ENCODE measurements around the gene FOXC1.

FOXC1 gene

GRCh38 chr6:1601158-1602048 lies 8.3 kb upstream of the FOXC1 start:
- DNase-seq (ENCODE audit: insufficient read length, low spot score) = no peak
- FAIRE-seq = no peak
- TF ChIP-seq TAF1 (IDR thresholded peaks at IDR 0.05; ENCODE audit: low read depth, low read length) (no peak), SPI1 (IDR thresholded peaks at IDR 0.05; ENCODE audit: low read depth, low read length) (no peak), POLR2A (IDR thresholded peaks at IDR 0.05; ENCODE audit: low read depth, low read length) (no peak), PAX5 (IDR thresholded peaks at IDR 0.05; ENCODE audit: insufficient read depth, low read length, severe bottlenecking) (no peak)

- DNase-seq (ENCODE audit: insufficient read length, low spot score) (no peak), FAIRE-seq (no peak)
- TF ChIP-seq POLR2A (IDR thresholded peaks at IDR 0.05; ENCODE audit: low read depth, low read length) = no peak
- TF ChIP-seq POU2F2 (IDR thresholded peaks at IDR 0.05; ENCODE audit: low read depth, low read length) = no peak
- TF ChIP-seq TAF1 (IDR thresholded peaks at IDR 0.05; ENCODE audit: low read depth, low read length) = no peak
- TF ChIP-seq PAX5 (IDR thresholded peaks at IDR 0.05; ENCODE audit: insufficient read depth, low read length, severe bottlenecking) = no peak
- TF ChIP-seq POLR2AphosphoS5 (IDR thresholded peaks at IDR 0.05; ENCODE audit: low read depth, low read length) = no peak
These were observed 7.5 kb upstream of the FOXC1 start for GRCh38 chr6:1602049-1602713.

- FAIRE-seq (no peak), DNase-seq (ENCODE audit: insufficient read length, low spot score) (no peak)
- TF ChIP-seq POLR2AphosphoS5 (IDR thresholded peaks at IDR 0.05; ENCODE audit: low read depth, low read length) (no peak), POLR2A (IDR thresholded peaks at IDR 0.05; ENCODE audit: low read depth, low read length) (no peak), POU2F2 (IDR thresholded peaks at IDR 0.05; ENCODE audit: low read depth, low read length) (no peak), SPI1 (IDR thresholded peaks at IDR 0.05; ENCODE audit: low read depth, low read length) (no peak), PAX5 (IDR thresholded peaks at IDR 0.05; ENCODE audit: insufficient read depth, low read length, severe bottlenecking) (no peak), TAF1 (IDR thresholded peaks at IDR 0.05; ENCODE audit: low read depth, low read length) (no peak)
These were observed 6.0 kb upstream of the FOXC1 start for GRCh38 chr6:1603708-1604107.

GRCh38 chr6:1604158-1605003 lies 5.3 kb upstream of the FOXC1 start:
- FAIRE-seq (peak; percentile 75), DNase-seq (ENCODE audit: insufficient read length, low spot score) (peak; percentile 86)
- TF ChIP-seq POLR2A (IDR thresholded peaks at IDR 0.05; ENCODE audit: low read depth, low read length) = no peak
- no peak for TF ChIP-seq TAF1 (IDR thresholded peaks at IDR 0.05; ENCODE audit: low read depth, low read length)
- no peak for TF ChIP-seq POU2F2 (IDR thresholded peaks at IDR 0.05; ENCODE audit: low read depth, low read length)

- DNase-seq (ENCODE audit: insufficient read length, low spot score) (no peak), FAIRE-seq (no peak)
- TF ChIP-seq POLR2A (IDR thresholded peaks at IDR 0.05; ENCODE audit: low read depth, low read length) = no peak
- TF ChIP-seq POLR2AphosphoS5 (IDR thresholded peaks at IDR 0.05; ENCODE audit: low read depth, low read length) = no peak
- TF ChIP-seq PAX5 (IDR thresholded peaks at IDR 0.05; ENCODE audit: insufficient read depth, low read length, severe bottlenecking) = no peak
- no peak for TF ChIP-seq SPI1 (IDR thresholded peaks at IDR 0.05; ENCODE audit: low read depth, low read length)
- no peak for TF ChIP-seq POU2F2 (IDR thresholded peaks at IDR 0.05; ENCODE audit: low read depth, low read length)
- no peak for TF ChIP-seq TAF1 (IDR thresholded peaks at IDR 0.05; ENCODE audit: low read depth, low read length)
These were observed 4.5 kb upstream of the FOXC1 start for GRCh38 chr6:1605004-1605892.

GRCh38 chr6:1605893-1606779 lies 3.6 kb upstream of the FOXC1 start:
- TF ChIP-seq POLR2AphosphoS5 (IDR thresholded peaks at IDR 0.05; ENCODE audit: low read depth, low read length) (no peak), POLR2A (IDR thresholded peaks at IDR 0.05; ENCODE audit: low read depth, low read length) (no peak)
- peak; percentile 35 for FAIRE-seq
- DNase-seq (ENCODE audit: insufficient read length, low spot score) = no peak

- FAIRE-seq (no peak), DNase-seq (ENCODE audit: insufficient read length, low spot score) (no peak)
- no peak for TF ChIP-seq SPI1 (IDR thresholded peaks at IDR 0.05; ENCODE audit: low read depth, low read length)
- no peak for TF ChIP-seq PAX5 (IDR thresholded peaks at IDR 0.05; ENCODE audit: insufficient read depth, low read length, severe bottlenecking)
- TF ChIP-seq POLR2AphosphoS5 (IDR thresholded peaks at IDR 0.05; ENCODE audit: low read depth, low read length) = no peak
- no peak for TF ChIP-seq POLR2A (IDR thresholded peaks at IDR 0.05; ENCODE audit: low read depth, low read length)
- TF ChIP-seq POU2F2 (IDR thresholded peaks at IDR 0.05; ENCODE audit: low read depth, low read length) = no peak
- TF ChIP-seq TAF1 (IDR thresholded peaks at IDR 0.05; ENCODE audit: low read depth, low read length) = no peak
These were observed 2.8 kb upstream of the FOXC1 start for GRCh38 chr6:1606780-1607515.

All from GM12891 (cell line).